Common myeloid progenitor, CD34-positive (primary cell): ENCODE measurements around the gene TRIL.

ENCODE experiments used
- CTCF ChIA-PET: fragments of 350-600 bp; sonication (Branson Sonifier 250); formaldehyde crosslinking; loops from one replicate; lab custom pipeline; 2021; ENCODE audit warnings: antibody characterized with exemption; lab: Charles Lee
- POLR2A ChIA-PET: fragments of 350-600 bp; sonication (Branson Sonifier 250); formaldehyde crosslinking; loops from one replicate; lab custom pipeline; 2021; ENCODE audit warnings: antibody characterized with exemption; lab: Charles Lee
- DNase-seq, 3 donors: peaks; one replicate each; pipeline versions ENCODE4 v3.0.0 to v3.0.0-alpha.2; 2013
- H3K27ac ChIP-seq, 2 experiments: 1 replicate in 1 of 2; 2 replicates in 1 of 2; pipeline ENCODE4 v1.7.0; 2013; ENCODE audit warnings: inconsistent platforms in 2 of 2, low read length in 2 of 2, mild to moderate bottlenecking in 2 of 2, low read depth in 1 of 2, moderate library complexity in 1 of 2; ENCODE audit not compliant: severe bottlenecking in 2 of 2, insufficient read depth in 1 of 2, poor library complexity in 1 of 2
- H3K27me3 ChIP-seq, 5 experiments: replicated peaks in 2 of 5; 1 replicate in 3 of 5; 2 replicates in 2 of 5; pipeline versions ENCODE4 v1.6.1 to v1.7.0; 2013; ENCODE audit warnings: low read length in 4 of 5, mild to moderate bottlenecking in 2 of 5, moderate library complexity in 2 of 5, inconsistent platforms in 1 of 5; ENCODE audit not compliant: insufficient read depth in 5 of 5, control insufficient read depth in 4 of 5
- H3K36me3 ChIP-seq, 4 experiments: 1 replicate in 2 of 4; 2 replicates in 2 of 4; pipeline versions ENCODE4 v1.6.1 to v1.7.0; 2013; ENCODE audit warnings: low read length in 3 of 4, control low read depth in 1 of 4, mild to moderate bottlenecking in 1 of 4; ENCODE audit not compliant: control insufficient read depth in 4 of 4, insufficient read depth in 4 of 4
- H3K4me1 ChIP-seq, 4 experiments: 1 replicate in 3 of 4; 2 replicates in 1 of 4; pipeline versions ENCODE4 v1.6.1 to v1.7.1; 2013; ENCODE audit warnings: low read length in 3 of 4, mild to moderate bottlenecking in 3 of 4, control low read depth in 1 of 4, inconsistent platforms in 1 of 4, moderate library complexity in 1 of 4; ENCODE audit not compliant: control insufficient read depth in 4 of 4, insufficient read depth in 4 of 4; ENCODE audit errors: control extremely low read depth in 1 of 4
- H3K4me3 ChIP-seq, 7 experiments: 1 replicate in 4 of 7; 2 replicates in 3 of 7; pipeline versions ENCODE4 v1.5.1 to v1.7.0; 2013; ENCODE audit warnings: mild to moderate bottlenecking in 7 of 7, low read length in 6 of 7, moderate library complexity in 6 of 7, inconsistent platforms in 2 of 7, low read depth in 2 of 7, control low read depth in 1 of 7; ENCODE audit not compliant: insufficient read depth in 4 of 7, control insufficient read depth in 1 of 7; ENCODE audit errors: extremely low read depth in 1 of 7
- H3K9me3 ChIP-seq, 5 experiments: 1 replicate in 4 of 5; 2 replicates in 1 of 5; pipeline versions ENCODE4 v1.6.1 to v1.7.1; 2013; ENCODE audit warnings: low read length in 4 of 5, mild to moderate bottlenecking in 2 of 5, inconsistent platforms in 1 of 5, low read depth in 1 of 5, moderate library complexity in 1 of 5; ENCODE audit not compliant: control insufficient read depth in 4 of 5, insufficient read depth in 2 of 5; ENCODE audit errors: control extremely low read depth in 1 of 5
- WGBS: methylation state at CpG from one replicate; pipeline ENCODE4 v1.1.5; 2013; ENCODE audit not compliant: insufficient coverage; 5-methylcytosine and 5-hydroxymethylcytosine counted together

TRIL gene

DNA sequence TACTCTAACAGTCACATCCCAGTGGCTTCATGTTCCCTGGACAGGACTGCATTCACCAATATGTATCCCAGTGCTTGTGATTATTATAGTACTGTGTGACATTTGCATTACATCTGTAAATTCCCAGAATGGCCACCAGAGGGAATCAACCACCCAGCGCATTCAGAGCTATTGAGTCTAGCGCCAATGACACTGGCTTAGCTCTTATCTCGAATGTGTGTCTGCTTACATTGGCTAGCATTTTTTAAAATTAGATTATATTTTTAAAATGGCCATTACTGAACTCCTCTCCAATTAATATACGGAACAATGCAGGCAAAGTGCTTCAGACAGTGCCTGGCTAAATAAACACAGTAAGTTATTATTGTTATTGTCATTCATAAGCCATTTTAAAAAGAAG, 36.3 kb downstream of the TRIL start:
- Histone ChIP-seq H3K27ac (no peak overlapping the region), H3K4me1 (peaks cover 0 to 8% (median 4%) of the 10 kb centered on the region in 4 experiments), H3K4me3 (no peak overlapping the region), H3K9me3 (no peaks in the 10 kb centered on the region), H3K27me3 (peaks cover 0 to 2% (median 0%) of the 10 kb centered on the region in 5 experiments), H3K36me3 (no peaks in the 10 kb centered on the region)
- peak; percentile 71 to 81 (median 80) for DNase-seq
- CTCF ChIA-PET, result interaction anchor here (0.7 to 11.5 kb wide), 46 partner anchors 9 to 516 kb away, joined by 3 to 343 read pairs (median 4); partner anchors contain the start of genes CREB5 and TRIL
- no CpG with 5 or more reads among the region's 4 CpGs for WGBS
- POLR2A ChIA-PET, result no interaction called here

DNA sequence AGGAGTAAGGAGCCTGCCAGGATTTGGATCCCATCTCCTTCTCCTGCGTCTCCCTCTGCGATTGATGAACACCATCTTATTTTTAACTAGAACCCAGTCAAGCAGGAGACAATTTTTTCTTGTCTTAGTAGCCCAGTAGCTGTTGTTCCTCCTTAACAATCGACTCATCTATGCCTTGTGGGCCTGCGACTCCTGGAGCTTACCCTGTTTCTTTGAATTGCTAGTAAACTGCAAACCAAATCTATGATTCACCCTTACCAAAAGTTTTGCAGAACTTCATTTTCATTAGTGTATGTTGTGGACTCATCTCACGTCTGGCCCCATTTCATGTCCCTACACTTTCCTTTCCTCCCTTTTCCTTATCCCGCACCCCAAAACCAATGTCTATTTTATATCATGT, 37.7 kb downstream of the TRIL start:
- 95% methylated on average over 2 of the region's 6 CpGs for WGBS
- Histone ChIP-seq H3K27ac (no peak overlapping the region), H3K36me3 (no peaks in the 10 kb centered on the region), H3K9me3 (no peaks in the 10 kb centered on the region), H3K4me3 (no peak overlapping the region), H3K4me1 (peaks cover 0 to 8% (median 2%) of the 10 kb centered on the region in 4 experiments), H3K27me3 (peaks cover 0 to 2% (median 0%) of the 10 kb centered on the region in 5 experiments)
- ChIA-PET POLR2A (no interaction called here), CTCF (interaction anchor here (0.6 to 11.5 kb wide), 14 partner anchors 8 to 487 kb away, joined by 3 to 343 read pairs (median 10); partner anchors contain the start of gene TRIL)
- DNase-seq, result no peak

DNA sequence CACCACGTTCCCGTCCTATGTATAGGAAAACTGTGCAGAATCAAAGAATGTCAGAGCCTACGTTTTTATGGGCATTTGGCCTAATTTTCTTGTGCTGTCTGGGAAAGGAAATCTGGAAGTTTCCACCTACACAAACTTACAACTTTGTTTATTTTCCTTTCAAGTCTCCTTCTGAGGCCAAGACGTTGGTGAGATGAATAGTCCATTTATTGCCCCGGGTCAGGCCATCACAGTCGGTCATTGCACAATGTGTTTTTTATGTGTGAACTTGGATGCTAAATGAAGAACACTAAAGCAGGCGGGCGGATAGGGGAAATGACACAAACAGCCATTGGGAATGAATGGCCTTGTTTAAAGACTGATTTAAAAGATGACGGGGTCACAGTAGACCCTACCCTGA, 38.6 kb downstream of the TRIL start:
- Histone ChIP-seq H3K4me3 (no peak overlapping the region), H3K36me3 (no peaks in the 10 kb centered on the region), H3K9me3 (no peaks in the 10 kb centered on the region), H3K27me3 (no peaks in the 10 kb centered on the region), H3K27ac (no peak overlapping the region), H3K4me1 (peaks cover 0 to 8% (median 2%) of the 10 kb centered on the region in 4 experiments)
- 88% methylated on average over 6 of the region's 9 CpGs for WGBS
- CTCF ChIA-PET, result interaction anchor here (1.5 to 11.5 kb wide), 5 partner anchors 7 to 488 kb away, joined by 4 to 343 read pairs (median 14); no protein-coding TSS in a partner anchor
- DNase-seq, result no peak
- POLR2A ChIA-PET, result no interaction called here

DNA sequence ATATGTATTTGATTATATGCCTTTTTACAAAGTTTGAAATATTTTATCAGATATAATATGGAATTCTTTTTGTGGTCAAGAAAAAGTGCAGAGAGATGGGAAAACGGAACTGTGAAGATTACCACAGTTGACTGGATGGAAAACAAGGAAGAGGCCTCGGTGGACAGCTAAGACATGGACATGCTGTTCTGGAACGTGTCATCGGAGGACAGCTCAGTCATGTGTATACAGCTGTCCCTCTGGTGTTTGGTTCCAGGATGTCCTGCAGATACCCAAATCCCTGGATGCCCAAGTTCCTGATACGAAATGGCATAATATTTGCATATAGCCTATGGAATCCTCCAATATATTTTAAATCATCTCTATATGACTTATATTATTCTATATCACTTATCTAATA, 49.4 kb downstream of the TRIL start:
- no peak overlapping the region for H3K27ac ChIP-seq
- 99% methylated on average over 4 of the region's 5 CpGs for WGBS
- no peak overlapping the region for H3K4me3 ChIP-seq
- H3K27me3 ChIP-seq, result no peaks in the 10 kb centered on the region
- no peaks in the 10 kb centered on the region for H3K4me1 ChIP-seq
- POLR2A ChIA-PET, result no interaction called here
- no peak for DNase-seq
- no peaks in the 10 kb centered on the region for H3K36me3 ChIP-seq
- H3K9me3 ChIP-seq, result peaks cover 0 to 6% (median 0%) of the 10 kb centered on the region in 5 experiments
- CTCF ChIA-PET, result interaction anchor here (3.0 kb wide), 1 partner anchor 13 kb away, joined by 11 read pairs; no protein-coding TSS in a partner anchor

DNA sequence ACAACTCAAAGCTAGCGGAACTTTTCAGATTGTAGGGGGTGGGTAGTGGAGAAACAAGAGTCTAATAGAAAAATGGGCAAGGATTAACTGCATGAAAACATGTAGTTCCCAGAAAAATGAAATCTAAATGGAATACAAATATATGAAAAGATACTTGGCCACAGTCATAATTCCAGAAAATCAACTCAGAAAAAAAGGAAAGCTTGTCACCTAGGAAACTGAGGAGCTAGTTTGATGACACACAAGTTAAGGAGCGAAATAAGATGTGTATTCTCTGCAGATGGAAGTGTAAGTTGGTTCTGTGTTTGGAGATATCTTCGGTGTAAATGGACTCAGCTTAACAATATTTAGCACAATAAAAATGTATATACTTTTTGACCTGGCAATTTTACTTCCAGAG, 52.7 kb downstream of the TRIL start:
- peaks cover 0 to under 1% (median 0%) of the 10 kb centered on the region in 5 experiments for H3K27me3 ChIP-seq
- DNase-seq, result no peak
- CTCF ChIA-PET, result interaction anchor here (1.5 kb wide), 1 partner anchor 22 kb away, joined by 3 read pairs; no protein-coding TSS in a partner anchor
- WGBS, result no CpG with 5 or more reads among the region's 3 CpGs
- POLR2A ChIA-PET, result no interaction called here
- no peaks in the 10 kb centered on the region for H3K4me1 ChIP-seq
- H3K27ac ChIP-seq, result no peak overlapping the region
- H3K4me3 ChIP-seq, result no peak overlapping the region
- no peaks in the 10 kb centered on the region for H3K36me3 ChIP-seq
- no peaks in the 10 kb centered on the region for H3K9me3 ChIP-seq

DNA sequence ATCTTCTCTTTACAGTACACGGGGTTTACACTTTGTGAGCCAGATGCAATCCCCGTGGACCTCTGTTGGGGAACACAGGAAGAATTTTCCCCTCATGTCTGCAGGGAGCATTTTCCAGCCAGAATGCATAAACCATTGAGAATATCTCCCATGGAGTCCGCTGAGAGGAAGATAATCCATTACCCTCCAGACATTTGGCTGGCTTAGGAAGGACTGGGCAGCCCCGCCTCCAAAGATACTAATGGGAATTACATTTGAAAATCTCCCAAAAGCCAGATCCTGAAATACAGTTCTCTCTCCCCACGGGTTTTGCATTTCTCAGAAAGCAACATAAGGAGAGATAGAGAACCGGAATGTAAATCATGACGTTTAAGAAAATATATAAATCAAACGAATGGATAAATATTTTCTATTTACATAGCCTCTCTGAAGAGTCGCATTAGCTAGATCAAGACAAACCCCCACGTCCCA, 53.5 kb downstream of the TRIL start:
- POLR2A ChIA-PET, result no interaction called here
- CTCF ChIA-PET, result interaction anchor here (1.5 kb wide), 1 partner anchor 23 kb away, joined by 3 read pairs; no protein-coding TSS in a partner anchor
- Histone ChIP-seq H3K27me3 (peaks cover 0 to 2% (median 0%) of the 10 kb centered on the region in 5 experiments), H3K27ac (no peak overlapping the region), H3K9me3 (no peaks in the 10 kb centered on the region), H3K36me3 (no peaks in the 10 kb centered on the region), H3K4me3 (no peak overlapping the region), H3K4me1 (no peaks in the 10 kb centered on the region)
- no peak for DNase-seq
- 94% methylated on average over 5 of the region's 10 CpGs for WGBS
